Measurements from ENCODE around the gene KIF17.

KIF17 gene

DNA sequence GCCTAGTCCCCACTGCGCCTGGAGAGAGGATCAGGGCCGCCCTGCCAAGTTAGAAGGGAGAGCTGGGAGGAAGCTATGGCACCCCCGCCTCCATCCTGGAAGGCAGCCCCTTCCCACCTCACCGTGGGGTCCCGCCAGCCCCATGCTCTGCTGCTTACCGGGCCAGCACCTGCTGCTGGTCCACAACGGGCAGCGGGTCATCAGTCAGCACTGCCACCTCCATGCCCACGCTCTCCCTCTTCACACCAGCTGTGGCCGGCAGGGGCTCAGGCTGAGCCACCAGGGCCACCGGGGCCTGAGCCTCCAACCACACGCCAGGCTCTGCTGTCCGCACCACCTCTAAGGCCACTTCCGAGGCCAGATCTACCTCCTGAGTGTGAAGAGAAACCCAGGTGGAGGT is 33.2 kb downstream of the KIF17 start:
- TF ChIP-seq, protein P1, sequence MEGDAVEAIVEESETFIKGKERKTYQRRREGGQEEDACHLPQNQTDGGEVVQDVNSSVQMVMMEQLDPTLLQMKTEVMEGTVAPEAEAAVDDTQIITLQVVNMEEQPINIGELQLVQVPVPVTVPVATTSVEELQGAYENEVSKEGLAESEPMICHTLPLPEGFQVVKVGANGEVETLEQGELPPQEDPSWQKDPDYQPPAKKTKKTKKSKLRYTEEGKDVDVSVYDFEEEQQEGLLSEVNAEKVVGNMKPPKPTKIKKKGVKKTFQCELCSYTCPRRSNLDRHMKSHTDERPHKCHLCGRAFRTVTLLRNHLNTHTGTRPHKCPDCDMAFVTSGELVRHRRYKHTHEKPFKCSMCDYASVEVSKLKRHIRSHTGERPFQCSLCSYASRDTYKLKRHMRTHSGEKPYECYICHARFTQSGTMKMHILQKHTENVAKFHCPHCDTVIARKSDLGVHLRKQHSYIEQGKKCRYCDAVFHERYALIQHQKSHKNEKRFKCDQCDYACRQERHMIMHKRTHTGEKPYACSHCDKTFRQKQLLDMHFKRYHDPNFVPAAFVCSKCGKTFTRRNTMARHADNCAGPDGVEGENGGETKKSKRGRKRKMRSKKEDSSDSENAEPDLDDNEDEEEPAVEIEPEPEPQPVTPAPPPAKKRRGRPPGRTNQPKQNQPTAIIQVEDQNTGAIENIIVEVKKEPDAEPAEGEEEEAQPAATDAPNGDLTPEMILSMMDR (IDR thresholded peaks at IDR 0.05; ENCODE audit: low read depth, low read length, missing control alignments) = no peak
- no peak overlapping the region for H3K4me3 ChIP-seq (replicated peaks; ENCODE audit: low read depth, low read length)
- no peak for DNase-seq (ENCODE audit: extremely low read depth, low read depth)

DNA sequence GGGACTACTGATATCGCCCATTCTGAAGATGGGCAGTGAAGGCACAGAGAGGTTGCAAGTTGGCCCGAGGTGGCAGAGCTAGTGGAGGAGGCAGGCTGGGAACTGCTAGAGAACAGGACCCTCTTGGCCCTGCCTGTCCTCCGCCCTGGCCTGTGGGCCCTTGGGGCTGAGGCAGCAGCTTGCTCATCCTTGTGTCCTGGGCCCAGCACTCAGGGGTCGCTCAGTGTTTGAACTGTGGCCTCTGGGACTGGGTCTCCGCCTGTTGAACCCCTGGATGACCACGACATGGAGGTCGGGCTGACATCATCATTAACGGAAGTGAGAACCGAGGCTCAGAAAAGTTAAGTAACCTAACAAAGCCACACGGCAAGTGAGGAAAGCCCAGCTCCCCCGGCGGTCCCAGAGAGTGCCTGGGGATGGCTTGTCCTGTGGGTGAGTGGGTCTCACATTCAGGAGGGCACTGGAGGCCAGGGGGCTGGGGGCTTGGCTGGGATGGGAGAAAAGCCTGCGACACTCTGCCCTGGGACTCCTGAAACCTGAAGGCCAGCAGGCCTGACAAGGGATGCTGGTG is 33.7 kb downstream of the KIF17 start:
- TF ChIP-seq, protein P1 (IDR thresholded peaks at IDR 0.05; ENCODE audit: low read depth, low read length, missing control alignments) = no peak
- H3K4me3 ChIP-seq (replicated peaks; ENCODE audit: low read depth, low read length) = no peak overlapping the region
- DNase-seq (ENCODE audit: extremely low read depth, low read depth) = no peak

- H3K4me3 ChIP-seq (replicated peaks; ENCODE audit: low read depth, low read length) = no peak overlapping the region
- TF ChIP-seq, protein P1 (IDR thresholded peaks at IDR 0.05; ENCODE audit: low read depth, low read length, missing control alignments) = no peak
- DNase-seq (ENCODE audit: extremely low read depth, low read depth) = no peak
These were observed 34.2 kb downstream of the KIF17 start for GRCh38 chr1:20683614-20684013.

DNA sequence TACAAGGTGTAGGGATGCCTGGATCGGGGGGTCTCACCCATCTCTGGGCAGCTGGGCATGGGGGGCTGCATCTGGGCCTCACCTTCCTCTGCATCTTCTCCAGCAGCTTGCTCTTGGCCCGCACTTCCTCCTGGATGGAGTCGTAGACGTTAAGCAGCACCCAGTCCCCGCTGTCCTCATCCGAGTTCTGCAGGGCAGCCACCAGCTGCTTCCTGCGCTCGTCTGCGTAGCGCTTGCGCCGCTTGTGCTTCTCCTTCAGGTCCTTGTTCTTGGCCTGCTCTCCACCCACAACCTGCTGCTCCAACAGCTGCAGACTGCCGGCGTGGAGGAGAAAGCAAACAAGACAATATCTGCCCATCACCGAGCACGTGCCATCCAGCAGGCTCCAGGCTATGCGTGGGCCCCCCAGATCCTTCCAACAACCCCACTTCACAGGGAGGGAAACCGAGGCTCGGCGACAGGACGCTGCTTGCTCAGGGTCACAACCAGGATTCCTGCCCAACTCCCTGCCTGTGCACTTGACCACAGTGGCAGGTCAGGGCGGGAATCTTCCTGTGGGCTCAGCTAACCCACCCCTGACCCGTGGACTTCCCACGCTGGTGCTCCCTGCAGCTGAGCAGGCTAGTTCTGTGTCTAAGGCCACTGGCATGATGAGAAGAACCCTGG is 35.1 kb downstream of the KIF17 start:
- no peak for DNase-seq (ENCODE audit: extremely low read depth, low read depth)
- TF ChIP-seq, protein P1 (IDR thresholded peaks at IDR 0.05; ENCODE audit: low read depth, low read length, missing control alignments) = no peak
- no peak overlapping the region for H3K4me3 ChIP-seq (replicated peaks; ENCODE audit: low read depth, low read length)

DNA sequence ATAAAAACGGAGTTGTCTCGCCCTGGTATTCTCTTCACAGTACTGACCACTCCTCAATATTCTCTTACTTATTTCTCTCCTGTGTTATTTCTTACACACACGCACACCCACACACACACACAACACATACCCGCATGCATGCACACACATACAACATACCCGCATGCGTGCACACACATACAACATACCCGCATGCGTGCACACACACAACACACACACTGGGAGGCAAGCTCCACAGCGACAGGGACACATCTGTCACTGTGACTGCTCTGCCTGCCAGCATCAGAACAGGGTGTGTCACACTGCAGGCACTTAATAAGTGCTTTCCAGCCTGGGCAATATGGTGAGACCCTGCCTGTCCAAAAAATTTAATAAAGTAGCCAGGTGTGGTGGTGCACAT is 35.8 kb downstream of the KIF17 start:
- DNase-seq (ENCODE audit: extremely low read depth, low read depth) = no peak
- TF ChIP-seq, protein P1 (IDR thresholded peaks at IDR 0.05; ENCODE audit: low read depth, low read length, missing control alignments) = no peak
- no peak overlapping the region for H3K4me3 ChIP-seq (replicated peaks; ENCODE audit: low read depth, low read length)

GRCh38 chr1:20680269-20680668 is 37.5 kb downstream of the KIF17 start:
- no peak for DNase-seq (ENCODE audit: extremely low read depth, low read depth)
- TF ChIP-seq, protein P1 (IDR thresholded peaks at IDR 0.05; ENCODE audit: low read depth, low read length, missing control alignments) = no peak
- H3K4me3 ChIP-seq (replicated peaks; ENCODE audit: low read depth, low read length) = no peak overlapping the region

Data from HFF-Myc (cell line).